ENCODE data around the gene ZNF292.

ZNF292 gene

DNA sequence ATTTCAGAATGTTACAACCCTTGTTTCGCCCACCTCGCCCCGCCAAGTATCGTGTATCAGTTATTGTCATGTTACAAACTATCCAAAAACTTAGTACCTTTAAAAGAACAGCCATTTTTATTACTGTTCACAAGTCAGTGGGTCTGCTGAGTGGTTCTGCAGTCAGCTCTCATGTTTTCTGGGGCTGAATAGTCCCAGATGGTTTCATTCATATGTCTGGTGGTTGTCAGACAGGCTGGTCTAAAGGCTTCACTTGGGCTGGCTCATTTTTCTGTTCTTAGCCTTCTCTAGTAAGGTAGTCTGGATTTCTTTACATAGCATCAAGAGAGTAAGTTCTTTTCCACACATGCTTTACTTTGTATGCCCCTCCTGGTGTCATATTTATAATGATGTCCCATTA is 8.6 kb downstream of the ZNF292 start:
- peaks cover 97% of the 10 kb centered on the region for H3K79me2 ChIP-seq (ENCODE audit: insufficient read depth, low read depth)
- H3K4me3 ChIP-seq (IDR thresholded peaks at IDR 0.05; ENCODE audit: insufficient read depth, low read depth, low read length): no peak overlapping the region
- H3K9ac ChIP-seq: no peak overlapping the region
- H3K27ac ChIP-seq: no peak overlapping the region
- H2AFZ ChIP-seq (ENCODE audit: low read depth): no peak overlapping the region
- H4K20me1 ChIP-seq (ENCODE audit: insufficient read depth): no peaks in the 10 kb centered on the region
- peaks cover 5% of the 10 kb centered on the region for H3K4me1 ChIP-seq (ENCODE audit: low read depth, poor library complexity, severe bottlenecking)
- H3K4me2 ChIP-seq: no peak overlapping the region
- no peaks in the 10 kb centered on the region for H3K36me3 ChIP-seq (ENCODE audit: insufficient read depth)
- TF ChIP-seq CTCF (conservative IDR thresholded peaks at IDR 0.05; ENCODE audit: low read depth, low read length): no peak
- H3K27me3 ChIP-seq (ENCODE audit: insufficient read depth, low read depth): no peaks in the 10 kb centered on the region

DNA sequence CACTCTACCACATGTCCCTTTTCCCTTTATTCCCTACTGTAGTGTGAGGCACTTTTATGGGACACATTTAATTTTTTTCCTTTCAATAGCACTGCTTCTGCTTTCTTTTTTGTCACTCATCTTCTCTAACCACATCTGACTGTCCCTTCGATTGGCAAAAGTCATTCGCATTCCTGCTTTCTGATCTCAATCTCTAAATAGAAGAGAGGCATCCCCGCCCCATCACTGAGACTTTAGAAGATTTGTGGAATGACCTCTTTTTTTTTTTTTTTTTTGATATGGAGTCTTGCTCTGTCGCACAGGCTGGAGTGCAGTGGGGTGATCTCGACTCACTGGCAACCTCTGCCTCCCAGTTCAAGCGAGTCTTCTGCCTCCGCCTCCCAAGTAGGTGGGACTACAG is 9.1 kb downstream of the ZNF292 start:
- Histone ChIP-seq H4K20me1 (ENCODE audit: insufficient read depth) (no peaks in the 10 kb centered on the region), H3K9ac (no peak overlapping the region)
- no peak for TF ChIP-seq CTCF (conservative IDR thresholded peaks at IDR 0.05; ENCODE audit: low read depth, low read length)

DNA sequence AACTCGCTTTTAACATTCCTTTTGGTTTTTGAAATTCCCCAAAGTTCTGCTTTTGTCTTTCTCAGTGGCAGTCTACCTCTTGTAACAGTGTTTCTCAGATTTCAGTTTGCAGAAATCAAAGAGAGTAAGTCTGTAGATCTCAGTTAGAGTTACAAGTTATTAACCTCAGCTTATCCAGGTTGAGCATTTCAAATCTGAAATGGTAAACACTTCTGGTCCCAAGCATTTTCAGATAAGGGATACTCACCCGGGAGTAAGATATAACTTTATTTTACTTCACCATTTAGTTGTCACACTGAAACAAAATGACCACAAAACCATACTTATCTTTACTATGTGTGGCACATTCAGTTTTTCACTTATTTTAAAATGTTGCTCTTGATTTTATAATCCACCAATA is 9.8 kb downstream of the ZNF292 start:
- Histone ChIP-seq H3K79me2 (ENCODE audit: insufficient read depth, low read depth) (peaks cover 98% of the 10 kb centered on the region), H2AFZ (ENCODE audit: low read depth) (no peak overlapping the region), H3K27me3 (ENCODE audit: insufficient read depth, low read depth) (no peaks in the 10 kb centered on the region), H3K9ac (no peak overlapping the region), H3K4me2 (no peak overlapping the region), H3K27ac (no peak overlapping the region), H3K36me3 (ENCODE audit: insufficient read depth) (no peaks in the 10 kb centered on the region), H3K4me1 (ENCODE audit: low read depth, poor library complexity, severe bottlenecking) (peaks cover 10% of the 10 kb centered on the region), H4K20me1 (ENCODE audit: insufficient read depth) (no peaks in the 10 kb centered on the region), H3K4me3 (IDR thresholded peaks at IDR 0.05; ENCODE audit: insufficient read depth, low read depth, low read length) (no peak overlapping the region)
- TF ChIP-seq CTCF (conservative IDR thresholded peaks at IDR 0.05; ENCODE audit: low read depth, low read length): no peak

More for the DNA sequence above, 9.1 kb downstream of the ZNF292 start:
- Histone ChIP-seq H3K36me3 (ENCODE audit: insufficient read depth) (no peaks in the 10 kb centered on the region), H3K27ac (no peak overlapping the region), H3K27me3 (ENCODE audit: insufficient read depth, low read depth) (no peaks in the 10 kb centered on the region), H3K79me2 (ENCODE audit: insufficient read depth, low read depth) (peaks cover 99% of the 10 kb centered on the region), H3K4me2 (no peak overlapping the region), H3K4me1 (ENCODE audit: low read depth, poor library complexity, severe bottlenecking) (peaks cover 5% of the 10 kb centered on the region), H2AFZ (ENCODE audit: low read depth) (no peak overlapping the region), H3K4me3 (IDR thresholded peaks at IDR 0.05; ENCODE audit: insufficient read depth, low read depth, low read length) (no peak overlapping the region)

DNA sequence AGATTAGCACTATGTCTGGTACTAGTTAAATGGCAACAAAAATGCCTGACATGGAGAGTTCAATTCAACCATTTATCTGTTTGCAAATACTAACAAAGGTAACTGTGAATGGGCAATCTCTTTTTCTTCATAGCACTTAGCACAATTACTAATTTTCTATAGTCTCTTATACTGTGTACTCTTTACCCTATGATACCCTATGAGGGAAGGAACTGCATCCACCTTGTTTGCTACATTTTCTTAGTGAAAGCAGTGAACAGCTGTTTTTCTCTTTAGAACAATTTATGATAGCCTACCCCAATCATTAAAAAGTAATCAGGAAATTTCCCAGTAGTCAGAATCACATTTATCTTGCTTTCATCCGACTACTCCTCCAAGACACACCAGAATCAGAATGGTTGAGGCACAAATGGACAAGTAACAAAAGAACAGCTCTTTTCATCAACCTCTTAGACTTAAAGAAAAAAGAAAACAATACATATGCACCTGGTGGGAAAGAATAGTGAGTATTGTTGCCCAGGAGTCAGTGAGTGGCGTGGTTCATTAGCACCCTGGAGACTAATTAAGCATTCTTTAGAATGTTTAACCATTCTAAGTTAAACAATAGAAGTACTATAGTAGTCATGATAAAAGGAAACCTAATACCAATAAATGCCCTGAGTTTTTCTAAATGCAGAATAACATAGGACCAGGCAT is 16.7 kb downstream of the ZNF292 start:
- H3K79me2 ChIP-seq (ENCODE audit: insufficient read depth, low read depth): peaks cover 80% of the 10 kb centered on the region
- H3K4me3 ChIP-seq (IDR thresholded peaks at IDR 0.05; ENCODE audit: insufficient read depth, low read depth, low read length): no peak overlapping the region
- H4K20me1 ChIP-seq (ENCODE audit: insufficient read depth): peaks cover 5% of the 10 kb centered on the region; the same call in 1 of the 2 replicates
- no peak overlapping the region for H3K4me2 ChIP-seq
- no peak overlapping the region for H3K9ac ChIP-seq
- H3K27me3 ChIP-seq (ENCODE audit: insufficient read depth, low read depth): no peaks in the 10 kb centered on the region
- H3K27ac ChIP-seq: no peak overlapping the region
- H3K36me3 ChIP-seq (ENCODE audit: insufficient read depth): no peaks in the 10 kb centered on the region
- TF ChIP-seq CTCF (conservative IDR thresholded peaks at IDR 0.05; ENCODE audit: low read depth, low read length): no peak
- H3K4me1 ChIP-seq (ENCODE audit: low read depth, poor library complexity, severe bottlenecking): peaks cover 33% of the 10 kb centered on the region
- H2AFZ ChIP-seq (ENCODE audit: low read depth): no peak overlapping the region

Data from KMS-11 (cell line).